Kidney (tissue), 14 donors: ENCODE results near the gene DLX3. TPM values are rescaled to one million over a fixed set of nuclear protein-coding genes. Genes with fewer than 3 reads are reported as not detected.

Source experiments
- DNase-seq, 5 donors: peaks; one replicate each; pipeline ENCODE4 v3.0.0-alpha.2; 2013 to 2020
- FAIRE-seq: peaks from 2 replicates; lab custom pipeline; 2012; peaks lifted over from hg19 to GRCh38; lab: Jason Lieb, UNC
- H3K27ac ChIP-seq, 2 donors: one replicate each; pipeline ENCODE4 v1.7.0; 2013; ENCODE audit warnings: low read depth in 2 of 2, low read length in 2 of 2, inconsistent platforms in 1 of 2
- H3K27me3 ChIP-seq: one replicate; pipeline ENCODE4 v1.7.1; 2013; ENCODE audit warnings: low read length, inconsistent platforms; ENCODE audit not compliant: control insufficient read depth, insufficient read depth
- H3K36me3 ChIP-seq, 3 donors: one replicate each; pipeline versions ENCODE4 v1.7.0 to v1.7.1; 2013; ENCODE audit warnings: low read length in 3 of 3, control low read depth in 1 of 3, inconsistent platforms in 1 of 3; ENCODE audit not compliant: insufficient read depth in 3 of 3, control insufficient read depth in 2 of 3
- H3K4me1 ChIP-seq, 3 donors: one replicate each; pipeline versions ENCODE4 v1.7.0 to v1.7.1; 2013; ENCODE audit warnings: low read length in 3 of 3, inconsistent platforms in 1 of 3, low read depth in 1 of 3; ENCODE audit not compliant: control insufficient read depth in 2 of 3, insufficient read depth in 2 of 3
- H3K4me3 ChIP-seq, 3 donors: one replicate each; pipeline versions ENCODE4 v1.7.0 to v1.8.1; 2013; ENCODE audit warnings: low read length in 3 of 3, control low read depth in 1 of 3, inconsistent platforms in 1 of 3
- H3K9ac ChIP-seq, 3 donors: one replicate each; pipeline versions ENCODE4 v1.7.0 to v1.7.1; 2013; ENCODE audit warnings: low read length in 3 of 3, control low read depth in 1 of 3, inconsistent platforms in 1 of 3
- H3K9me3 ChIP-seq, 3 donors: one replicate each; pipeline versions ENCODE4 v1.7.0 to v1.7.1; 2013; ENCODE audit warnings: low read length in 3 of 3, control low read depth in 1 of 3, inconsistent platforms in 1 of 3; ENCODE audit not compliant: control insufficient read depth in 2 of 3, insufficient read depth in 1 of 3
- CTCF ChIP-seq: IDR thresholded peaks from 3 replicates; pipeline ENCODE4 v1.5.1; 2012; ENCODE audit warnings: mild to moderate bottlenecking, moderate library complexity, borderline replicate concordance; ENCODE audit not compliant: insufficient read depth; ENCODE audit errors: extremely low read depth
- intact Hi-C: fragments of 100-400 bp; cut with DNase I; formaldehyde crosslinking; loops from one replicate; pipeline ENCODE4 v1.11.1; 2022
- polyA plus RNA-seq: library from polyadenylated mRNA; stranded (reverse); fragments of 350-450 nt; fragmentation: Illumina TruSeq; extraction: RNeasy Lipid Tissue Mini Kit (QIAGEN cat#74804); gene quantifications from one replicate; pipeline ENCODE4 v1.2.3, GENCODE V29; 2014; ENCODE audit warnings: low read depth, low replicate concordance; ENCODE audit not compliant: insufficient read depth
- total RNA-seq: library from RNA; stranded (reverse); fragmentation: NEBNext Ultra II Directional; extraction: Animal tissue kit (Norgen Biotek cat#: 25700); gene quantifications from one replicate; pipeline ENCODE4 v1.2.1, GENCODE V29; 2021
- donor health status: control.
- donor health status: control.
- donor health status: control.
- donor health status: control.
- donor health status: control.
- donor health status: DM: yes; HTN: yes; CAD: no.
- donor health status: Normal renal cell carcinoma (clear cell type).

Gene DLX3
- total and polyA plus RNA-seq, 2 donors from 2014 or later, result 0.41 to 0.47 TPM

DNA sequence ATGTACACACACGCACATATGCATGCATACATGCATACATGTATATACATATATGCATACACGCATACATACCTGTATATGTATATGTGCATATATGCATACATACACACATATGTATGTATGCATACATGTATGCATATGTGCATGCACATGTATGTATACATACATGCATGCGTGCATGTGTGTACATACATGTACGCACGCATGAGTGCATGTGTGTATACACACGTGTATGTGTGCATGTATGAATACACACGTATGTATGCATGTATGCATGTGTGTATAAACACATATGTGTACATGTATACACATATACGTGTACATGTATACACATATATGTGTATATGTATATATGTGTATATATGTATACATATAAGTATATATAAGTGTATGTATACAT lies 28.5 kb upstream of the DLX3 start:
- intact Hi-C loops, result loop anchor here (10.0 kb wide), 1 partner anchor 61 kb away; no protein-coding TSS in a partner anchor
- H3K4me1 ChIP-seq, result peaks cover 0 to 13% (median 6%) of the 10 kb centered on the region in 3 donors

DNA sequence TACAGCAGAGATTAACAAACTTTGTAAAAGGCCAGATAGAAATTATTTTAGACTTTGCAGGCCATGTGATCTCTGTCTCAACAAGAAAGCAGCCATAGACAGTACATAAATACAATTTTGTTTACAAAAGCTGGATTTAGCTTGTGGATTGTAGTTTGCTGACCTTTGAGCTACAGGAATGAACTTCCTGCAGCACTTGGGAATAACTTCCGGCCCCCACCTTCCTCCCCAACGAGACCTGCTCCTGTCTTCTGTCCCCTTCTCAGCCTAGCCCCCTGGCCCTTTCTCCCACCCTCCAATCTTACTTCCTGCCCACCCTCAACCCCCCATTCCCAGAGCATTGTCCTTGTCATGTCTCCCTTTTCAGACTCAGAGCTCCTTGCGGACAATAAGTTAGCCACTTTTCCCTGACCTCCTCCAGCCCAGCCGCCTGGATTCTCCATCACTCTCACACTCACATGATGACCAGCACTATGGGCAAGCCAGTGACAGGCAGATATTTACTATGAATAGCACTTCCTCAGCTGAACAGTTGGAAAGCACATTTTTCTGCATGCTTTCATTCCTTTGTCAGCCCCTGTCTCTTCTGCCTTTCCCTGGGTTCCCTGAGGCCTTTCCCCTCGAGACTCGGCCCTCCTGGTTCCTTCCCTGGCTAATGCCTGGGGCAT lies 27.6 kb upstream of the DLX3 start:
- H3K4me1 ChIP-seq, result peaks cover 0 to 9% (median 6%) of the 10 kb centered on the region in 3 donors
- no peaks in the 10 kb centered on the region for H3K27me3 ChIP-seq
- no peak overlapping the region for H3K27ac ChIP-seq
- H3K4me3 ChIP-seq, result no peak overlapping the region
- no peaks in the 10 kb centered on the region for H3K36me3 ChIP-seq
- FAIRE-seq (no peak), DNase-seq (peak in 1 of 5 donors; percentile 38)
- TF ChIP-seq CTCF, result no peak
- no peak overlapping the region for H3K9ac ChIP-seq
- no peaks in the 10 kb centered on the region for H3K9me3 ChIP-seq
- intact Hi-C loops, result loop anchor here (10.0 kb wide), 1 partner anchor 62 kb away; no protein-coding TSS in a partner anchor

More for the DNA sequence above, 28.5 kb upstream of the DLX3 start:
- no peak overlapping the region for H3K27ac ChIP-seq
- H3K4me3 ChIP-seq, result no peak overlapping the region
- no peaks in the 10 kb centered on the region for H3K27me3 ChIP-seq
- no peak overlapping the region for H3K9ac ChIP-seq
- no peak for TF ChIP-seq CTCF
- H3K36me3 ChIP-seq, result no peaks in the 10 kb centered on the region
- no peak for DNase-seq
- no peaks in the 10 kb centered on the region for H3K9me3 ChIP-seq
- no peak for FAIRE-seq

- intact Hi-C loops, result loop anchor here (10.0 kb wide), 1 partner anchor 63 kb away; no protein-coding TSS in a partner anchor
- Histone ChIP-seq H3K36me3 (no peaks in the 10 kb centered on the region), H3K27ac (no peak overlapping the region), H3K27me3 (no peaks in the 10 kb centered on the region), H3K4me3 (no peak overlapping the region), H3K4me1 (peaks cover 0 to 2% (median 0%) of the 10 kb centered on the region in 3 donors), H3K9ac (no peak overlapping the region), H3K9me3 (no peaks in the 10 kb centered on the region)
- FAIRE-seq, result no peak
- no peak for DNase-seq
- TF ChIP-seq CTCF, result no peak
These were observed 26.8 kb upstream of the DLX3 start for GRCh38 chr17:50021681-50022370.
